Myocyte (in vitro differentiated cells): ENCODE data around the gene COMMD7. TPM values are rescaled to one million over a fixed set of nuclear protein-coding genes. Genes with fewer than 3 reads are reported as not detected.
"Not testable (repeated sequence)": the region's sequence is repeated elsewhere in the genome, so short reads cannot be mapped to it uniquely, and the experiment has no call there.

Source experiments
- DNase-seq: peaks from one replicate; pipeline ENCODE4 v3.0.0-alpha.2; 2012; ENCODE audit warnings: low read depth
- total RNA-seq: library from RNA; depleted of rRNA; stranded (reverse); fragments of >200 nt; gene quantifications from 2 replicates; pipeline ENCODE4 v1.2.3, GENCODE V29; 2014

COMMD7 gene
- total RNA-seq, 1 donor from 2014 or later: 28.1 TPM

- no peak for DNase-seq
Measured at GRCh38 chr20:32767418-32768198, 24.3 kb upstream of the COMMD7 start.

- DNase-seq: not testable (repeated sequence)
Measured at GRCh38 chr20:32765230-32765875, 22.1 kb upstream of the COMMD7 start.

- no peak for DNase-seq
Measured at GRCh38 chr20:32764005-32764960, 21.0 kb upstream of the COMMD7 start.

GRCh38 chr20:32763202-32764004 lies 20.1 kb upstream of the COMMD7 start:
- DNase-seq: no peak

GRCh38 chr20:32762754-32763201 lies 19.5 kb upstream of the COMMD7 start:
- DNase-seq: no peak

- DNase-seq: peak; percentile 81
Measured at GRCh38 chr20:32761831-32762753, 18.8 kb upstream of the COMMD7 start, which contains the start of gene DNMT3B. Gene DNMT3B, plus strand, starts transcription at chr20:32762385. Its CDS starts 17,939 bp downstream, at chr20:32780324.

GRCh38 chr20:32761417-32761830 lies 18.2 kb upstream of the COMMD7 start:
- DNase-seq: no peak

GRCh38 chr20:32756156-32756555 lies 12.9 kb upstream of the COMMD7 start:
- no peak for DNase-seq

GRCh38 chr20:32753731-32754130 lies 10.5 kb upstream of the COMMD7 start:
- DNase-seq: no peak

- DNase-seq: no peak
Measured at GRCh38 chr20:32752458-32753250, 9.4 kb upstream of the COMMD7 start.

GRCh38 chr20:32751702-32752457 lies 8.6 kb upstream of the COMMD7 start:
- DNase-seq: no peak

GRCh38 chr20:32751293-32751692 lies 8.0 kb upstream of the COMMD7 start:
- no peak for DNase-seq

GRCh38 chr20:32749914-32750637 lies 6.8 kb upstream of the COMMD7 start:
- DNase-seq: no peak

GRCh38 chr20:32742322-32743236 lies 688 bp downstream of the COMMD7 start:
- DNase-seq: no peak

- no peak for DNase-seq
Measured at GRCh38 chr20:32741151-32741550, 2.1 kb downstream of the COMMD7 start.
